SU-DHL-6 (cell line): Measurements from ENCODE around the gene TBX20.
"Not testable (repeated sequence)": the region's sequence is repeated elsewhere in the genome, so short reads cannot be mapped to it uniquely, and the experiment has no call there.

Source experiments
- H2AFZ ChIP-seq: fragments of 200-600 bp; sonication (generic); 2 replicates; pipeline ENCODE4 v1.6.1; 2014; ENCODE audit warnings: low read depth, mild to moderate bottlenecking, moderate library complexity, mixed read lengths, antibody characterized with exemption, low read length; ENCODE audit not compliant: severe bottlenecking
- H3F3A ChIP-seq: fragments of 200-600 bp; shearing (Covaris generic); 2 replicates; pipeline ENCODE4 v1.6.0; 2016; ENCODE audit warnings: antibody characterized with exemption, mild to moderate bottlenecking; ENCODE audit not compliant: insufficient read depth
- H3K27ac ChIP-seq: fragments of 200-600 bp; sonication (generic); 2 replicates; pipeline ENCODE4 v1.5.1; 2016; ENCODE audit warnings: low read depth, mild to moderate bottlenecking, low read length, moderate library complexity, mixed read lengths
- H3K27me3 ChIP-seq: fragments of 200-600 bp; sonication (generic), shearing (Covaris generic); 2 replicates; pipeline ENCODE4 v1.6.0; 2014; ENCODE audit warnings: mild to moderate bottlenecking, low read length
- H3K36me3 ChIP-seq: fragments of 200-600 bp; sonication (generic); 2 replicates; pipeline ENCODE4 v1.6.1; 2014; ENCODE audit warnings: mild to moderate bottlenecking, low read length, mixed read lengths
- H3K4me2 ChIP-seq: fragments of 300-600, 200-600 bp; shearing (Covaris generic), sonication (generic); 2 replicates; pipeline ENCODE4 v1.6.0; 2014; ENCODE audit warnings: low read length, low read depth, mild to moderate bottlenecking; ENCODE audit not compliant: poor library complexity, severe bottlenecking
- H3K4me3 ChIP-seq: fragments of 200-600 bp; sonication (generic); 2 replicates; pipeline ENCODE4 v1.5.1; 2014; ENCODE audit warnings: antibody characterized with exemption, low read length, mild to moderate bottlenecking, mixed read lengths; ENCODE audit not compliant: insufficient read depth, poor library complexity, severe bottlenecking
- H3K79me2 ChIP-seq: fragments of 200-600 bp; sonication (generic); 2 replicates; pipeline ENCODE4 v1.6.1; 2014; ENCODE audit warnings: mild to moderate bottlenecking, low read length, moderate library complexity; ENCODE audit not compliant: insufficient read depth
- H3K9ac ChIP-seq: fragments of 200-600 bp; sonication (generic); 2 replicates; pipeline ENCODE4 v1.7.0; 2014; ENCODE audit warnings: mild to moderate bottlenecking, low read length
- H3K9me2 ChIP-seq: fragments of 200-600 bp; sonication (generic); replicated peaks from 2 replicates; pipeline ENCODE4 v1.6.1; 2014; ENCODE audit warnings: low read length; ENCODE audit not compliant: insufficient read depth
- H3K9me3 ChIP-seq: fragments of 200-600 bp; sonication (generic); 2 replicates; pipeline ENCODE4 v1.6.1; 2014; ENCODE audit warnings: low read length, mixed read lengths; ENCODE audit not compliant: insufficient read depth
- H4K20me1 ChIP-seq: fragments of 200-600 bp; sonication (generic); 2 replicates; pipeline ENCODE4 v1.6.1; 2014; ENCODE audit warnings: low read depth, mild to moderate bottlenecking, antibody characterized with exemption, low read length, moderate library complexity, mixed read lengths

Gene TBX20

DNA sequence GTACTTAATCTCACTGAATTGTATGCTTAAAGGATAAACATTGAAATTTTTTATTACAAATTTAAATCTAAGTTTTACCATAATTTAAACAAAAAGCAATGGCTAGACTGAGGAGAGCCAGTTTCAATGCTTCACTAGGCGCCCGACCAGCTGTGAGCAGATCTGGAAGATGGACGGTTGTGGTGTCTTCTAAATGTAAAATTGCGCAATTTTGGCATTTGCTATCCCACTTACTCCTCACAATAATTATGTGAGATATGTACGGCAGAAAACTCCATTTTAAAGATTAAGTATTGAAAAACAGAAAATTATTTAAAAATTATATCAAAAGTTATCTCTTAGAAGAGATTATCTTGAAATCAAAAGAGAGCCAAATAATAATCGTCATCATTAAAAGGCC lies 73.2 kb downstream of the TBX20 start:
- H3K9ac ChIP-seq, H4K20me1 ChIP-seq, H3K27me3 ChIP-seq, H2AFZ ChIP-seq, H3K36me3 ChIP-seq, H3K4me2 ChIP-seq, H3K9me2 ChIP-seq, H3K4me3 ChIP-seq, H3K27ac ChIP-seq, H3K9me3 ChIP-seq, H3K79me2 ChIP-seq, H3F3A ChIP-seq: not testable (repeated sequence)

- H3K27me3 ChIP-seq, H3K27ac ChIP-seq, H3K4me3 ChIP-seq, H3K9me3 ChIP-seq, H3K9me2 ChIP-seq, H4K20me1 ChIP-seq, H3K79me2 ChIP-seq, H3K4me2 ChIP-seq, H3K36me3 ChIP-seq, H3F3A ChIP-seq, H2AFZ ChIP-seq, H3K9ac ChIP-seq: not testable (repeated sequence)
Observed at GRCh38 chr7:35173176-35173575, 80.7 kb downstream of the TBX20 start.

DNA sequence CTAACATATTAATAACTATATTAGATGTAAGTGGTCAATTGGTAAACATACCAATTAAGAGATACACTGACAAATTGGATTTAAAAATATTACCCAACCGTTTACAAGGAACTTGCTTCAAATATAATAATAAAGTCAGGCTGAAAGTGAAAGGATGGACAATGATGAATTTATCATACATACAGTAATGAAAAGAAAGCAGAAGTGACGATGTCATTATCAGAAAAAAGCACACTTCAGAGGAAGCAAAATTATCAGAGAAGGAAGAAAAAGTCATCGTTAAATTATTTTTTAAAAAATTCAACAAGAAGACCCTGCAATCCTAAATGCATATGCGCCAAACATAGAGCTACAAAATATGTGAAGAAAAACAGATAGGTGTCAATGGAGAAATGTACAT lies 81.8 kb downstream of the TBX20 start:
- not testable (repeated sequence) for H3K9me3 ChIP-seq, H3K79me2 ChIP-seq, H3K36me3 ChIP-seq, H3K4me2 ChIP-seq, H3K4me3 ChIP-seq, H4K20me1 ChIP-seq, H3K27ac ChIP-seq, H3K9me2 ChIP-seq, H3K9ac ChIP-seq, H3F3A ChIP-seq, H2AFZ ChIP-seq, H3K27me3 ChIP-seq

- not testable (repeated sequence) for H3K27ac ChIP-seq, H3K9ac ChIP-seq, H3K79me2 ChIP-seq, H3K36me3 ChIP-seq, H3K27me3 ChIP-seq, H4K20me1 ChIP-seq, H2AFZ ChIP-seq, H3K4me3 ChIP-seq, H3K9me2 ChIP-seq, H3K9me3 ChIP-seq, H3F3A ChIP-seq, H3K4me2 ChIP-seq
Observed at GRCh38 chr7:35167658-35168057, 86.2 kb downstream of the TBX20 start.

GRCh38 chr7:35167158-35167557 lies 86.7 kb downstream of the TBX20 start:
- H3K4me3 ChIP-seq, H3K9ac ChIP-seq, H3K79me2 ChIP-seq, H3K9me3 ChIP-seq, H4K20me1 ChIP-seq, H3K36me3 ChIP-seq, H3K27me3 ChIP-seq, H3K9me2 ChIP-seq, H3K4me2 ChIP-seq, H2AFZ ChIP-seq, H3F3A ChIP-seq, H3K27ac ChIP-seq: not testable (repeated sequence)

DNA sequence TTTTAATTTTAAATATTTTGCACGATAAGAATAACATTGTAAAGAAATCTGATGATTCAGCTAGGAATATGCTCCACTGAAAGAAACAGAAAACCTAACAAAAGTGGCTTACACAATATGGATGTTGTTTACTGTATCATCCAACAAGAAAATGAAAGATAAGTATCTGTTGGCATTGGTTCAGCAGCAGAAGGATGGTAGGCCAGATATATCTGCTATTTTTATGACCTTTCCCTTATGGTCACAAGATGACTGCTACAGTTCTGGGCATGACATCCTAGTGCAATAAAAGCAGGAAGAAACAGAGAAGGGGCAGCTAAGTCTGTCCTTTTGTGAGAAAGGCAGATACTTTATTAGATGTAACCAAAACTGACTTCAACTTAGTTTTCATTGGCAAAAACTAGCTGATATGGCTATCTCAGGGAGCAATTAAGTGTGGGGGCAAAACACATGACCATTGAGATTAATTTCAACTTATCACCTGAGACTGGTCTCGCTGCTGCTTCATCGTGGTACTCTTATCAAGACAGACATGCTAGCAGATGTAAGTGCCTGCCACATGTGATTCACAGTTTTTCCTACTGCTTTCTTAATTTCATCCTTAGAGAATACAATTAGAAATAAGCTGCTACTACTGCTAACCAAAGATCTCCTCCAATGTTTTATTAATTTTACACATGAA lies 92.7 kb downstream of the TBX20 start:
- H3K9me2 ChIP-seq, H4K20me1 ChIP-seq, H3K79me2 ChIP-seq, H3K27me3 ChIP-seq, H3K9me3 ChIP-seq, H3K9ac ChIP-seq, H3K27ac ChIP-seq, H3K36me3 ChIP-seq, H3K4me3 ChIP-seq, H3F3A ChIP-seq, H3K4me2 ChIP-seq, H2AFZ ChIP-seq: not testable (repeated sequence)
